Liver (tissue), 9 donors: Measurements from ENCODE around the gene CSF1. TPM values are rescaled to one million over a fixed set of nuclear protein-coding genes. Genes with fewer than 3 reads are reported as not detected.

ENCODE experiments used
- DNase-seq: peaks from one replicate; pipeline ENCODE4 v3.0.0-alpha.2; 2017; ENCODE audit warnings: low spot score
- H3K27ac ChIP-seq, 2 donors: one replicate each; pipeline ENCODE4 v1.7.0; 2013; ENCODE audit warnings: inconsistent platforms in 2 of 2, low read length in 2 of 2, control low read depth in 1 of 2, low read depth in 1 of 2, mild to moderate bottlenecking in 1 of 2
- H3K27me3 ChIP-seq, 4 donors: one replicate each; pipeline versions ENCODE4 v1.6.1 to v1.7.0; 2013; ENCODE audit warnings: low read length in 3 of 4, inconsistent platforms in 1 of 4, mild to moderate bottlenecking in 1 of 4, moderate library complexity in 1 of 4; ENCODE audit not compliant: control insufficient read depth in 4 of 4, insufficient read depth in 4 of 4
- H3K36me3 ChIP-seq, 4 donors: one replicate each; pipeline versions ENCODE4 v1.6.1 to v1.7.0; 2013; ENCODE audit warnings: low read length in 3 of 4, mild to moderate bottlenecking in 3 of 4, low read depth in 1 of 4, moderate library complexity in 1 of 4; ENCODE audit not compliant: control insufficient read depth in 4 of 4, insufficient read depth in 3 of 4
- H3K4me1 ChIP-seq, 4 donors: one replicate each; pipeline versions ENCODE4 v1.6.1 to v1.7.0; 2013; ENCODE audit warnings: low read length in 3 of 4, mild to moderate bottlenecking in 3 of 4, moderate library complexity in 1 of 4; ENCODE audit not compliant: control insufficient read depth in 4 of 4, insufficient read depth in 4 of 4
- H3K4me3 ChIP-seq, 3 donors: one replicate each; pipeline versions ENCODE4 v1.6.1 to v1.7.0; 2013; ENCODE audit warnings: low read length in 3 of 3, control low read depth in 1 of 3, low read depth in 1 of 3, mild to moderate bottlenecking in 1 of 3
- H3K9ac ChIP-seq, 2 donors: one replicate each; pipeline ENCODE4 v1.7.0; 2013; ENCODE audit warnings: low read length in 2 of 2, mild to moderate bottlenecking in 2 of 2, moderate library complexity in 2 of 2, control low read depth in 1 of 2, low read depth in 1 of 2
- H3K9me3 ChIP-seq, 4 donors: one replicate each; pipeline versions ENCODE4 v1.6.1 to v1.7.0; 2013; ENCODE audit warnings: low read length in 3 of 4; ENCODE audit not compliant: control insufficient read depth in 4 of 4
- ATF3 ChIP-seq: IDR thresholded peaks from 2 replicates; pipeline ENCODE4 v1.6.1; 2016; ENCODE audit warnings: antibody characterized with exemption
- EGR1 ChIP-seq, 2 donors: IDR thresholded peaks; 2 replicates each; pipeline ENCODE4 v1.6.1; 2016 to 2018; ENCODE audit warnings: antibody characterized with exemption in 2 of 2, low read depth in 2 of 2
- FOXA2 ChIP-seq: IDR thresholded peaks from 2 replicates; pipeline ENCODE4 v1.6.1; 2016; ENCODE audit warnings: antibody characterized with exemption
- GABPA ChIP-seq, 2 donors: IDR thresholded peaks in 1 of 2; conservative IDR thresholded peaks in 1 of 2; 2 replicates each; pipeline ENCODE4 v1.6.1; 2016; ENCODE audit warnings: antibody characterized with exemption in 2 of 2, mild to moderate bottlenecking in 1 of 2, moderate library complexity in 1 of 2
- MAX ChIP-seq: IDR thresholded peaks from 2 replicates; pipeline ENCODE4 v1.6.1; 2016; ENCODE audit warnings: antibody characterized with exemption
- NR2F2 ChIP-seq: IDR thresholded peaks from 2 replicates; pipeline ENCODE4 v1.6.1; 2016; ENCODE audit warnings: antibody characterized with exemption
- RAD21 ChIP-seq, 2 donors: IDR thresholded peaks; 2 replicates each; pipeline ENCODE4 v1.6.1; 2016; ENCODE audit warnings: antibody characterized with exemption in 2 of 2, mild to moderate bottlenecking in 2 of 2
- whole genome bisulfite sequencing: extraction: QIAGEN DNeasy Blood & Tissue Kit; methylation state at CpG from one replicate; pipeline ENCODE4 v1.1.7; 2013; 5-methylcytosine and 5-hydroxymethylcytosine counted together
- polyA plus RNA-seq, 2 donors: library from polyadenylated mRNA; stranded (reverse) in 1 of 2; unstranded in 1 of 2; fragments of 200-250 nt in 1 of 2; fragments of >200 nt in 1 of 2; fragmentation: Nextera tagmentation in 1 of 2; extraction: Ambion mirVana in 1 of 2; gene quantifications; one replicate each; pipeline versions ENCODE4 v1.2.1 to v1.2.3, GENCODE V29; 2013 to 2015
- total RNA-seq, 2 donors: library from RNA; depleted of rRNA; stranded (reverse); fragments of >200 nt; gene quantifications; one replicate each; pipeline ENCODE4 v1.2.3, GENCODE V29; 2014
- donor health status: healthy.
- donor health status: healthy.
- donor health status: healthy.
- donor health status: healthy.
- donor health status: healthy.

The CSF1 gene
- total and polyA plus RNA-seq, 4 donors = 6.3 to 15.2 (median 11.3) TPM

GRCh38 chr1:109979489-109980091 lies 68.9 kb downstream of the CSF1 start:
- H3K27ac ChIP-seq = peak overlapping the region; percentile 23 to 42
- WGBS = 64% methylated on average over 5 of the region's 5 CpGs
- TF ChIP-seq EGR1 (IDR thresholded peaks at IDR 0.05; ENCODE audit: low read depth in 2 of 2) (no peak), ATF3 (no peak), NR2F2 (peak; percentile 79), FOXA2 (no peak), GABPA (IDR thresholded peaks at IDR 0.05 in 1 of 2, conservative IDR thresholded peaks at IDR 0.05 in 1 of 2) (no peak), MAX (no peak), RAD21 (IDR thresholded peaks at IDR 0.05) (peak in 1 of 2 donors; percentile 3)
- H3K4me1 ChIP-seq = peaks cover 8 to 33% (median 25%) of the 10 kb centered on the region in 4 donors
- H3K9me3 ChIP-seq = peaks cover 4 to 7% (median 5%) of the 10 kb centered on the region in 4 donors
- no peak for DNase-seq
- H3K27me3 ChIP-seq = no peaks in the 10 kb centered on the region
- no peak overlapping the region for H3K9ac ChIP-seq
- H3K4me3 ChIP-seq = no peak overlapping the region
- H3K36me3 ChIP-seq = no peaks in the 10 kb centered on the region

Other genes with a start within 250 kb of the CSF1 start
- gene GSTM2, start 242.8 kb upstream of the CSF1 start, total RNA-seq = 10 to 100 TPM in 1 of 2 donors, 1 to 10 TPM in 1; 7.1 to 15.1 TPM
- gene GSTM2, start 242.8 kb upstream of the CSF1 start, polyA plus RNA-seq = 1 to 10 TPM; 7.4 to 8.4 TPM
- gene GSTM1, start 223.0 kb upstream of the CSF1 start, total RNA-seq = 100 to 1,000 TPM in 1 of 2 donors, 10 to 100 TPM in 1; 14.7 to 273 TPM
- gene GSTM1, start 223.0 kb upstream of the CSF1 start, polyA plus RNA-seq = 100 to 1,000 TPM; 221 to 341 TPM
- gene GSTM5, start 198.6 kb upstream of the CSF1 start, total RNA-seq = 1 to 10 TPM in 1 of 2 donors, under 1 TPM in 1; 0.59 to 1.3 TPM
- 1 to 10 TPM; 1.4 to 2.8 TPM for gene GSTM5, start 198.6 kb upstream of the CSF1 start, polyA plus RNA-seq
- gene GSTM3, start 169.8 kb upstream of the CSF1 start, total RNA-seq = 10 to 100 TPM in 1 of 2 donors, 1 to 10 TPM in 1; 6.9 to 39.8 TPM
- gene GSTM3, start 169.8 kb upstream of the CSF1 start, polyA plus RNA-seq = 10 to 100 TPM; 30.1 to 51.5 TPM
- under 1 TPM in 1 of 2 donors, not detected in 1; 0.09 TPM for gene EPS8L3, start 146.9 kb upstream of the CSF1 start, total RNA-seq
- gene EPS8L3, start 146.9 kb upstream of the CSF1 start, polyA plus RNA-seq = under 1 TPM; 0.15 to 0.38 TPM
- gene AHCYL1, start 73.9 kb downstream of the CSF1 start, total RNA-seq = 10 to 100 TPM; 27.1 to 40.7 TPM
- 10 to 100 TPM; 24.9 to 33.5 TPM for gene AHCYL1, start 73.9 kb downstream of the CSF1 start, polyA plus RNA-seq
- 10 to 100 TPM; 20.5 to 22.8 TPM for gene STRIP1, start 123.8 kb downstream of the CSF1 start, total RNA-seq
- gene STRIP1, start 123.8 kb downstream of the CSF1 start, polyA plus RNA-seq = 1 to 10 TPM; 5.8 to 6.0 TPM
- gene ALX3, start 159.8 kb downstream of the CSF1 start, total RNA-seq = not detected
- gene ALX3, start 159.8 kb downstream of the CSF1 start, polyA plus RNA-seq = not detected
- gene UBL4B, start 201.6 kb downstream of the CSF1 start, total RNA-seq = not detected
- not detected for gene UBL4B, start 201.6 kb downstream of the CSF1 start, polyA plus RNA-seq
- gene SLC6A17, start 239.6 kb downstream of the CSF1 start, total RNA-seq = not detected
- gene SLC6A17, start 239.6 kb downstream of the CSF1 start, polyA plus RNA-seq = not detected